HEK293 (cell line): ENCODE data around the gene ARHGAP21.

Experiments
- FEZF1 ChIP-seq: fragments of 450-650 bp; formaldehyde crosslinking; IDR thresholded peaks from 2 replicates; pipeline ENCODE4 v1.5.1; 2016; ENCODE audit warnings: missing biosample characterization, missing genetic modification characterization
- GLIS1 ChIP-seq: fragments of 450-650 bp; formaldehyde crosslinking; IDR thresholded peaks from 2 replicates; pipeline ENCODE4 v1.5.1; 2016; ENCODE audit warnings: missing biosample characterization, missing genetic modification characterization
- IKZF3 ChIP-seq: fragments of 450-650 bp; IDR thresholded peaks from 2 replicates; pipeline ENCODE4 v1.5.0; 2018; ENCODE audit warnings: missing biosample characterization, mild to moderate bottlenecking, missing genetic modification characterization, moderate library complexity
- KLF17 ChIP-seq: fragments of 450-650 bp; formaldehyde crosslinking; IDR thresholded peaks from 2 replicates; pipeline ENCODE4 v1.5.1; 2016; ENCODE audit warnings: missing biosample characterization, missing genetic modification characterization
- KLF7 ChIP-seq: fragments of 450-650 bp; formaldehyde crosslinking; IDR thresholded peaks from 2 replicates; pipeline ENCODE4 v1.5.1; 2016; ENCODE audit warnings: missing biosample characterization, missing genetic modification characterization, borderline replicate concordance
- MYNN ChIP-seq: fragments of 450-650 bp; formaldehyde crosslinking; IDR thresholded peaks from 2 replicates; pipeline ENCODE4 v1.5.1; 2016; ENCODE audit warnings: missing biosample characterization, missing genetic modification characterization, borderline replicate concordance
- SP7 ChIP-seq: fragments of 450-650 bp; formaldehyde crosslinking; IDR thresholded peaks from 2 replicates; pipeline ENCODE4 v1.5.1; 2016; ENCODE audit warnings: missing biosample characterization, missing genetic modification characterization
- WT1 ChIP-seq: fragments of 450-650 bp; formaldehyde crosslinking; IDR thresholded peaks from 2 replicates; pipeline ENCODE4 v1.5.1; 2016; ENCODE audit warnings: missing biosample characterization, missing genetic modification characterization
- ZBTB11 ChIP-seq: fragments of 450-650 bp; formaldehyde crosslinking; conservative IDR thresholded peaks from 2 replicates; pipeline ENCODE4 v1.5.1; 2016; ENCODE audit warnings: low read depth, missing biosample characterization, missing genetic modification characterization
- ZBTB17 ChIP-seq: fragments of 450-650 bp; formaldehyde crosslinking; IDR thresholded peaks from 2 replicates; pipeline ENCODE4 v1.5.1; 2016; ENCODE audit warnings: missing biosample characterization, missing genetic modification characterization
- ZBTB21 ChIP-seq: fragments of 450-650 bp; formaldehyde crosslinking; IDR thresholded peaks from 2 replicates; pipeline ENCODE4 v1.5.1; 2017; ENCODE audit warnings: missing biosample characterization, missing genetic modification characterization
- ZEB2 ChIP-seq: fragments of 450-650 bp; formaldehyde crosslinking; IDR thresholded peaks from 2 replicates; pipeline ENCODE4 v1.5.1; 2016; ENCODE audit warnings: missing biosample characterization, missing genetic modification characterization
- ZFP37 ChIP-seq: fragments of 450-650 bp; formaldehyde crosslinking; IDR thresholded peaks from 2 replicates; pipeline ENCODE4 v1.5.1; 2016; ENCODE audit warnings: missing biosample characterization, missing genetic modification characterization
- ZFP41 ChIP-seq: fragments of 450-650 bp; formaldehyde crosslinking; IDR thresholded peaks from 2 replicates; pipeline ENCODE4 v1.5.1; 2016; ENCODE audit warnings: missing biosample characterization, missing genetic modification characterization, borderline replicate concordance
- ZFP69B ChIP-seq: fragments of 450-650 bp; formaldehyde crosslinking; IDR thresholded peaks from 2 replicates; pipeline ENCODE4 v1.5.1; 2016; ENCODE audit warnings: missing biosample characterization, missing genetic modification characterization
- ZNF23 ChIP-seq: fragments of 450-650 bp; formaldehyde crosslinking; IDR thresholded peaks from 2 replicates; pipeline ENCODE4 v1.5.1; 2016; ENCODE audit warnings: missing biosample characterization, missing genetic modification characterization, borderline replicate concordance
- ZNF24 ChIP-seq: fragments of 450-650 bp; formaldehyde crosslinking; IDR thresholded peaks from 2 replicates; pipeline ENCODE4 v1.5.1; 2016; ENCODE audit warnings: missing biosample characterization, missing genetic modification characterization
- ZNF366 ChIP-seq: fragments of 450-650 bp; formaldehyde crosslinking; conservative IDR thresholded peaks from 2 replicates; pipeline ENCODE4 v1.5.1; 2016; ENCODE audit warnings: missing biosample characterization, missing genetic modification characterization
- ZNF404 ChIP-seq: fragments of 450-650 bp; formaldehyde crosslinking; IDR thresholded peaks from 2 replicates; pipeline ENCODE4 v1.5.1; 2017; ENCODE audit warnings: missing biosample characterization, missing genetic modification characterization
- ZNF624 ChIP-seq: fragments of 450-650 bp; formaldehyde crosslinking; IDR thresholded peaks from 2 replicates; pipeline ENCODE4 v1.5.1; 2017; ENCODE audit warnings: missing biosample characterization, missing genetic modification characterization
- ZNF629 ChIP-seq: fragments of 450-650 bp; formaldehyde crosslinking; IDR thresholded peaks from 2 replicates; pipeline ENCODE4 v1.5.1; 2017; ENCODE audit warnings: missing biosample characterization, missing genetic modification characterization
- ZNF660 ChIP-seq: fragments of 450-650 bp; IDR thresholded peaks from 2 replicates; pipeline ENCODE4 v1.5.1; 2018; ENCODE audit warnings: missing biosample characterization, mild to moderate bottlenecking, missing genetic modification characterization
- ZXDB ChIP-seq: fragments of 450-650 bp; formaldehyde crosslinking; IDR thresholded peaks from 2 replicates; pipeline ENCODE4 v1.5.1; 2016; ENCODE audit warnings: missing biosample characterization, missing genetic modification characterization
- TF ChIP-seq, protein P1 (sequence below): fragments of 450-650 bp; formaldehyde crosslinking; IDR thresholded peaks from 2 replicates; pipeline ENCODE4 v1.5.1; 2016; ENCODE audit warnings: missing biosample characterization, missing genetic modification characterization
- TF ChIP-seq, protein P2 (sequence below): fragments of 450-650 bp; formaldehyde crosslinking; IDR thresholded peaks from 2 replicates; pipeline ENCODE4 v1.5.1; 2016; ENCODE audit warnings: missing biosample characterization, missing genetic modification characterization
- TF ChIP-seq, protein P3 (sequence below): fragments of 450-650 bp; formaldehyde crosslinking; IDR thresholded peaks from 2 replicates; pipeline ENCODE4 v1.5.1; 2016; ENCODE audit warnings: missing biosample characterization, missing genetic modification characterization, borderline replicate concordance

The ARHGAP21 gene

DNA sequence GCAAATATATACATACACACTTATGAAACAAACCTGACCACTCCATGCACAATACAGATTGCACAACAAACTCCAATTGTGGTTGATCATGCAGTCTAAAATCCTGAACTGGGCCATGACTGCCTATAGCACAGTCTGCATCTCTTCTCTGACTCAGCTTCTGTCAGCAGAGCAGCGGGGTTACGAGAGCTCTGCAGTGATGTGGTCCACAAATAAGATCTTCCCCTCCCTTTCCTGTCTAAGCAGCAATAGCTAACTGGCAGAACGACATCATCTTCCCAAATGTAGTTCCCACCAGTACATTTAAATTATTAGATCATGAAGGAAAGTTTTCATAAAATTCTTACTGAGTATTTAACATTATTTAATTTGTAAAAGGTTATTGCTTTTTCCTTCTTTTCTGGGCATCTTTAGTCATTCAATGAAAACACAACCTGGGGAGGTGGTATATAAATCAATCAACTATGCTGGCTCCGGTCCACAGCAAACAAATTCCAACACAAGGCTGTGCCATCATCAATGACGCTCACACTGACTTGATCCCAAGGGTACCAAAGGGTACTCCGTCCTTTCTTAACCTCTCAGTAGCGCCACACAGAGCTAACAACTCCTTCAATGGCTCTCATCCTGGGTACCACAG, 17.1 kb downstream of the ARHGAP21 start (continued):
- TF ChIP-seq ZNF404 (tag by site-specific recombination) (no peak), ZFP69B (tag by site-specific recombination) (no peak), SP7 (tag by site-specific recombination) (0 out of 2 replicates have a peak, but pooled peaks have one; percentile 26), ZXDB (tag by site-specific recombination) (peak; percentile 56; the same call in 1 of the 2 replicates), ZBTB21 (tag by site-specific recombination) (peak; percentile 72), ZNF23 (tag by site-specific recombination) (no peak), ZNF660 (tag by site-specific recombination) (peak; percentile 87; the same call in 1 of the 2 replicates), ZNF624 (tag by site-specific recombination) (no peak), ZFP41 (tag by site-specific recombination) (no peak), ZEB2 (tag by site-specific recombination) (peak; percentile 74; the same call in 1 of the 2 replicates), KLF7 (tag by site-specific recombination) (no peak), WT1 (tag by site-specific recombination) (peak; percentile 64), FEZF1 (tag by site-specific recombination) (peak; percentile 43; the same call in 1 of the 2 replicates), GLIS1 (tag by site-specific recombination) (peak; percentile 30; the same call in 1 of the 2 replicates), ZBTB17 (tag by site-specific recombination) (peak; percentile 91), ZFP37 (0 out of 2 replicates have a peak, but pooled peaks have one; percentile 17), ZNF629 (tag by site-specific recombination) (peak; percentile 96), ZNF366 (tag by site-specific recombination) (peak; percentile 93), IKZF3 (0 out of 2 replicates have a peak, but pooled peaks have one; percentile 50), MYNN (no peak), ZBTB11 (tag by site-specific recombination) (peak; percentile 90), KLF17 (tag by site-specific recombination) (peak; percentile 49; the same call in 1 of the 2 replicates), ZNF24 (tag by site-specific recombination) (no peak)
- TF ChIP-seq, protein P1, sequence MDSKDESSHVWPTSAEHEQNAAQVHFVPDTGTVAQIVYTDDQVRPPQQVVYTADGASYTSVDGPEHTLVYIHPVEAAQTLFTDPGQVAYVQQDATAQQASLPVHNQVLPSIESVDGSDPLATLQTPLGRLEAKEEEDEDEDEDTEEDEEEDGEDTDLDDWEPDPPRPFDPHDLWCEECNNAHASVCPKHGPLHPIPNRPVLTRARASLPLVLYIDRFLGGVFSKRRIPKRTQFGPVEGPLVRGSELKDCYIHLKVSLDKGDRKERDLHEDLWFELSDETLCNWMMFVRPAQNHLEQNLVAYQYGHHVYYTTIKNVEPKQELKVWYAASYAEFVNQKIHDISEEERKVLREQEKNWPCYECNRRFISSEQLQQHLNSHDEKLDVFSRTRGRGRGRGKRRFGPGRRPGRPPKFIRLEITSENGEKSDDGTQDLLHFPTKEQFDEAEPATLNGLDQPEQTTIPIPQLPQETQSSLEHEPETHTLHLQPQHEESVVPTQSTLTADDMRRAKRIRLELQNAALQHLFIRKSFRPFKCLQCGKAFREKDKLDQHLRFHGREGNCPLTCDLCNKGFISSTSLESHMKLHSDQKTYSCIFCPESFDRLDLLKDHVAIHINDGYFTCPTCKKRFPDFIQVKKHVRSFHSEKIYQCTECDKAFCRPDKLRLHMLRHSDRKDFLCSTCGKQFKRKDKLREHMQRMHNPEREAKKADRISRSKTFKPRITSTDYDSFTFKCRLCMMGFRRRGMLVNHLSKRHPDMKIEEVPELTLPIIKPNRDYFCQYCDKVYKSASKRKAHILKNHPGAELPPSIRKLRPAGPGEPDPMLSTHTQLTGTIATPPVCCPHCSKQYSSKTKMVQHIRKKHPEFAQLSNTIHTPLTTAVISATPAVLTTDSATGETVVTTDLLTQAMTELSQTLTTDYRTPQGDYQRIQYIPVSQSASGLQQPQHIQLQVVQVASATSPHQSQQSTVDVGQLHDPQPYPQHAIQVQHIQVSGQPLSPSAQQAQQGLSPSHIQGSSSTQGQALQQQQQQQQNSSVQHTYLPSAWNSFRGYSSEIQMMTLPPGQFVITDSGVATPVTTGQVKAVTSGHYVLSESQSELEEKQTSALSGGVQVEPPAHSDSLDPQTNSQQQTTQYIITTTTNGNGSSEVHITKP (tag by site-specific recombination) = peak; percentile 64; the same call in 1 of the 2 replicates
- TF ChIP-seq, protein P2, sequence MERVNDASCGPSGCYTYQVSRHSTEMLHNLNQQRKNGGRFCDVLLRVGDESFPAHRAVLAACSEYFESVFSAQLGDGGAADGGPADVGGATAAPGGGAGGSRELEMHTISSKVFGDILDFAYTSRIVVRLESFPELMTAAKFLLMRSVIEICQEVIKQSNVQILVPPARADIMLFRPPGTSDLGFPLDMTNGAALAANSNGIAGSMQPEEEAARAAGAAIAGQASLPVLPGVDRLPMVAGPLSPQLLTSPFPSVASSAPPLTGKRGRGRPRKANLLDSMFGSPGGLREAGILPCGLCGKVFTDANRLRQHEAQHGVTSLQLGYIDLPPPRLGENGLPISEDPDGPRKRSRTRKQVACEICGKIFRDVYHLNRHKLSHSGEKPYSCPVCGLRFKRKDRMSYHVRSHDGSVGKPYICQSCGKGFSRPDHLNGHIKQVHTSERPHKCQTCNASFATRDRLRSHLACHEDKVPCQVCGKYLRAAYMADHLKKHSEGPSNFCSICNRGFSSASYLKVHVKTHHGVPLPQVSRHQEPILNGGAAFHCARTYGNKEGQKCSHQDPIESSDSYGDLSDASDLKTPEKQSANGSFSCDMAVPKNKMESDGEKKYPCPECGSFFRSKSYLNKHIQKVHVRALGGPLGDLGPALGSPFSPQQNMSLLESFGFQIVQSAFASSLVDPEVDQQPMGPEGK (tag by site-specific recombination) = peak; percentile 29; the same call in 1 of the 2 replicates
- TF ChIP-seq, protein P3, sequence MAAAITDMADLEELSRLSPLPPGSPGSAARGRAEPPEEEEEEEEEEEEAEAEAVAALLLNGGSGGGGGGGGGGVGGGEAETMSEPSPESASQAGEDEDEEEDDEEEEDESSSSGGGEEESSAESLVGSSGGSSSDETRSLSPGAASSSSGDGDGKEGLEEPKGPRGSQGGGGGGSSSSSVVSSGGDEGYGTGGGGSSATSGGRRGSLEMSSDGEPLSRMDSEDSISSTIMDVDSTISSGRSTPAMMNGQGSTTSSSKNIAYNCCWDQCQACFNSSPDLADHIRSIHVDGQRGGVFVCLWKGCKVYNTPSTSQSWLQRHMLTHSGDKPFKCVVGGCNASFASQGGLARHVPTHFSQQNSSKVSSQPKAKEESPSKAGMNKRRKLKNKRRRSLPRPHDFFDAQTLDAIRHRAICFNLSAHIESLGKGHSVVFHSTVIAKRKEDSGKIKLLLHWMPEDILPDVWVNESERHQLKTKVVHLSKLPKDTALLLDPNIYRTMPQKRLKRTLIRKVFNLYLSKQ = no peak
